ENCODE results near the gene RNASE8. TPM values are rescaled to one million over a fixed set of nuclear protein-coding genes. Genes with fewer than 3 reads are reported as not detected.

RNASE8 gene
- total RNA-seq, 1 donor from 2014 or later: not detected

GRCh38 chr14:21075719-21076437 lies 18.3 kb downstream of the RNASE8 start:
- Mint-ChIP-seq H3K9me3 (ENCODE audit: unreplicated experiment) (no peaks in the 10 kb centered on the region), H3K27ac (ENCODE audit: unreplicated experiment) (peak overlapping the region; percentile 59)

GRCh38 chr14:21077672-21078071 lies 20.1 kb downstream of the RNASE8 start:
- Mint-ChIP-seq H3K27me3 (ENCODE audit: unreplicated experiment) (no peaks in the 10 kb centered on the region), H3K36me3 (ENCODE audit: unreplicated experiment) (peaks cover 52% of the 10 kb centered on the region), H3K9me3 (ENCODE audit: unreplicated experiment) (no peaks in the 10 kb centered on the region), H3K4me3 (ENCODE audit: unreplicated experiment) (no peak overlapping the region), H3K4me1 (ENCODE audit: unreplicated experiment) (peaks cover 14% of the 10 kb centered on the region), H3K27ac (ENCODE audit: unreplicated experiment) (no peak overlapping the region)
- no peak for DNase-seq (ENCODE audit: extremely low spot score, unreplicated experiment)
- no peak for TF ChIP-seq CTCF (IDR thresholded peaks at IDR 0.05)

More at GRCh38 chr14:21075719-21076437, 18.3 kb downstream of the RNASE8 start:
- no peak overlapping the region for H3K4me3 Mint-ChIP-seq (ENCODE audit: unreplicated experiment)
- H3K27me3 Mint-ChIP-seq (ENCODE audit: unreplicated experiment): no peaks in the 10 kb centered on the region
- peaks cover 25% of the 10 kb centered on the region for H3K4me1 Mint-ChIP-seq (ENCODE audit: unreplicated experiment)
- no peak for TF ChIP-seq CTCF (IDR thresholded peaks at IDR 0.05)
- peaks cover 44% of the 10 kb centered on the region for H3K36me3 Mint-ChIP-seq (ENCODE audit: unreplicated experiment)
- no peak for DNase-seq (ENCODE audit: extremely low spot score, unreplicated experiment)

- H3K9me3 Mint-ChIP-seq (ENCODE audit: unreplicated experiment): no peaks in the 10 kb centered on the region
- H3K4me3 Mint-ChIP-seq (ENCODE audit: unreplicated experiment): no peak overlapping the region
- H3K27ac Mint-ChIP-seq (ENCODE audit: unreplicated experiment): no peak overlapping the region
- no peaks in the 10 kb centered on the region for H3K27me3 Mint-ChIP-seq (ENCODE audit: unreplicated experiment)
- DNase-seq (ENCODE audit: extremely low spot score, unreplicated experiment): no peak
- H3K4me1 Mint-ChIP-seq (ENCODE audit: unreplicated experiment): peaks cover 9% of the 10 kb centered on the region
- no peak for TF ChIP-seq CTCF (IDR thresholded peaks at IDR 0.05)
- H3K36me3 Mint-ChIP-seq (ENCODE audit: unreplicated experiment): peaks cover 54% of the 10 kb centered on the region
These were observed 20.7 kb downstream of the RNASE8 start for GRCh38 chr14:21078287-21078686.

- H3K27ac Mint-ChIP-seq (ENCODE audit: unreplicated experiment): no peak overlapping the region
- no peaks in the 10 kb centered on the region for H3K9me3 Mint-ChIP-seq (ENCODE audit: unreplicated experiment)
- TF ChIP-seq CTCF (IDR thresholded peaks at IDR 0.05): no peak
- DNase-seq (ENCODE audit: extremely low spot score, unreplicated experiment): no peak
- H3K4me1 Mint-ChIP-seq (ENCODE audit: unreplicated experiment): peaks cover 5% of the 10 kb centered on the region
- no peaks in the 10 kb centered on the region for H3K27me3 Mint-ChIP-seq (ENCODE audit: unreplicated experiment)
- H3K36me3 Mint-ChIP-seq (ENCODE audit: unreplicated experiment): peaks cover 49% of the 10 kb centered on the region
- H3K4me3 Mint-ChIP-seq (ENCODE audit: unreplicated experiment): no peak overlapping the region
These were observed 21.1 kb downstream of the RNASE8 start for GRCh38 chr14:21078726-21079125.

- Mint-ChIP-seq H3K27ac (ENCODE audit: unreplicated experiment) (no peak overlapping the region), H3K36me3 (ENCODE audit: unreplicated experiment) (peaks cover 58% of the 10 kb centered on the region), H3K9me3 (ENCODE audit: unreplicated experiment) (no peaks in the 10 kb centered on the region), H3K4me1 (ENCODE audit: unreplicated experiment) (peaks cover 3% of the 10 kb centered on the region), H3K4me3 (ENCODE audit: unreplicated experiment) (no peak overlapping the region), H3K27me3 (ENCODE audit: unreplicated experiment) (no peaks in the 10 kb centered on the region)
- no peak for DNase-seq (ENCODE audit: extremely low spot score, unreplicated experiment)
- TF ChIP-seq CTCF (IDR thresholded peaks at IDR 0.05): no peak
These were observed 24.0 kb downstream of the RNASE8 start for GRCh38 chr14:21081521-21082142.

Data from osteocyte (in vitro differentiated cells).